ENCODE measurements around the gene EPC1. TPM values are rescaled to one million over a fixed set of nuclear protein-coding genes. Genes with fewer than 3 reads are reported as not detected.
A peak's percentile ranks its signal among the peaks of the same experiment; 100 is the strongest.

The EPC1 gene
- polyA plus RNA-seq, 1 of the 3 experiments (the other 2 are of a cell fraction) = 21.8 TPM

DNA sequence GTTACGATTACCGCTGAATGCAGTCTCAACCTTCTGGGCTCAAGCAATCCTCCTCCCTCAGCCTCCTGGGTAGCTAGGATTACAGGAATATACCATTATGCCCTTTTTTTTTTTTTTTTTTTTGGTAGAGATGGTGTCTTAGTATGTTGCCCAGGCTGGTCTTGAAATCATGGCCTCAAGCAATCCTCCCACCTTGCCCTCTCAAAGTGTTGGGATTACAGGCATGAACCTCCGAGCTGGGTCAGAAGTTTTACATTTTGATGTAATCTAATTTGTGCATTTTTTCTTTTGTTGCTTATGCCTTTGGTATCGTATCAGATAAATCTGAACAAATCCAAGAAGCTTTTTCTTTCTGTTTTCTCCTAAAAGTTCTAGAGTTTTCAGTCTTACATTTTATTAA, 87.4 kb downstream of the EPC1 start:
- DNase-seq = no peak
- Histone ChIP-seq H3K4me2 (no peak overlapping the region), H3K9me2 (no peaks in the 10 kb centered on the region), H3K79me2 (ENCODE audit: insufficient read depth) (no peaks in the 10 kb centered on the region), H3K27me3 (ENCODE audit: insufficient read depth) (no peaks in the 10 kb centered on the region), H3K9ac (no peak overlapping the region), H3K27ac (ENCODE audit: low read depth in 2 of 2, low read length in 1 of 2) (no peak overlapping the region), H2AFZ (ENCODE audit: low read depth) (no peak overlapping the region), H3K36me3 (replicated peaks in 1 of 2; ENCODE audit: control insufficient read depth in 1 of 2, insufficient read depth in 2 of 2, low read length in 1 of 2) (no peaks in the 10 kb centered on the region), H3K4me3 (ENCODE audit: low read depth in 2 of 2, low read length in 1 of 2) (no peak overlapping the region), H4K20me1 (ENCODE audit: insufficient read depth) (no peaks in the 10 kb centered on the region), H3F3A (replicated peaks; ENCODE audit: insufficient read depth) (no peaks in the 10 kb centered on the region), H3K4me1 (ENCODE audit: control insufficient read depth in 1 of 2, insufficient read depth in 2 of 2, low read depth in 1 of 2, low read length in 1 of 2) (no peaks in the 10 kb centered on the region), H3K9me3 (no peaks in the 10 kb centered on the region)
- TF ChIP-seq TCF12 (IDR thresholded peaks at IDR 0.05) = no peak
- TF ChIP-seq FOXM1 (IDR thresholded peaks at IDR 0.05; ENCODE audit: low read depth) = no peak
- no peak for TF ChIP-seq SIN3A (IDR thresholded peaks at IDR 0.05; ENCODE audit: borderline replicate concordance, low read depth, low read length)
- TF ChIP-seq EZH2phosphoT487 (IDR thresholded peaks at IDR 0.05; ENCODE audit: borderline replicate concordance, low read depth) = no peak
- no peak for TF ChIP-seq RXRA (IDR thresholded peaks at IDR 0.05; ENCODE audit: borderline replicate concordance, low read depth)
- TF ChIP-seq MXI1 (IDR thresholded peaks at IDR 0.05; ENCODE audit: low read depth, low read length) = no peak
- TF ChIP-seq NRF1 (IDR thresholded peaks at IDR 0.05; ENCODE audit: low read depth, low read length) = no peak
- POLR2A ChIA-PET = no interaction called here
- 90% methylated on average over 4 of the region's 4 CpGs for WGBS (ENCODE audit: low lambda C conversion rate)
- CTCF ChIA-PET = interaction anchor here (1.0 to 1.8 kb wide), 2 partner anchors 23 to 87 kb away, joined by 3 to 8 read pairs; no protein-coding TSS in a partner anchor

DNA sequence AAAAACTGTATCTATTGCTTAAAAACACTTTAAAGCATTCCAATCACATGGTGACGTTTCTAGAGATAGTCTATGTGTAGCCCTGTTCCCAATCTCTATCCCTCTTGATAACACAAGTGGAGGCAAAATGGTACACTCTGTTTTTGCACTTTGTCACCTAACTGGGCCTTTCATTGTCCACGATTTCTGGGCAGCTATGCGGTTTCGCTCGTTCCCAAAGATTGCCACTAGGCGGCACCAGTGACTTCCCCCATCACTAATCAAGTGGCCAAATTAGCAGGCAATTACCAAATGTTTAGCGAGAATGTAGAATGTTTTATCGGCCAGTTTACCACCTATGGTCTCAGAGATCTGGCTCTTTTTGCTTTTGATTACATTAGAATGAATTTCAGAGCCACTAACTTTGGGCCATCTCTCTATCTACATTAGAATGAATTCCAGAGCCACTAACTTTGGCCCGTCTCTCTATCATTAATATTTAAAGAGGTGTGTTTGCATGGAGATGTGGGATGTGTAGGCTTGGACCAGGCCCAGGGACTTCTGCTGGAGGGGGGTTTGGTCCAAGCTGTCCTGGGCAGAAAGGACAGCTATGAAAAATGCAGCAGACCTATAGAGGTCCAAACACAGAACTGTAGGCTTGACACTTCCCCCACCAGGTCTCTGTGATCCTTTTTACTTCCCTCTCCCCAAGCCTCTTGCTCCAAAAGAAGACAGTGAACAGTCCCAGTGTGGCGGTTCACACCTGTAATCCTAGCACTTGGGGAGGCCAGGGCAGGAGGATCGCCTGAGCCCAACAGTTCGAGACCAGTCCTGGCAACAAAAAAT, 90.1 kb downstream of the EPC1 start:
- 38% methylated on average over 12 of the region's 12 CpGs for WGBS (ENCODE audit: low lambda C conversion rate)
- peak; percentile 59 for DNase-seq
- POLR2A ChIA-PET = interaction anchor here (1.8 kb wide), 1 partner anchor 89 kb away, joined by 7 read pairs; no protein-coding TSS in a partner anchor
- TF ChIP-seq NFIC (IDR thresholded peaks at IDR 0.05; ENCODE audit: borderline replicate concordance) (no peak), EP300 (IDR thresholded peaks at IDR 0.05; ENCODE audit: borderline replicate concordance in 1 of 2, low read depth in 1 of 2, low read length in 1 of 2) (no peak), NRF1 (IDR thresholded peaks at IDR 0.05; ENCODE audit: low read depth, low read length) (no peak), RFX5 (IDR thresholded peaks at IDR 0.05; ENCODE audit: low read length) (no peak), RCOR1 (IDR thresholded peaks at IDR 0.05; ENCODE audit: low read length) (no peak), GATA2 (CRISPR knock-in tag; IDR thresholded peaks at IDR 0.05) (no peak), YY1 (IDR thresholded peaks at IDR 0.05; ENCODE audit: low read depth) (no peak), TAF1 (IDR thresholded peaks at IDR 0.05; ENCODE audit: borderline replicate concordance, low read depth, low read length) (no peak), TEAD4 (IDR thresholded peaks at IDR 0.05; ENCODE audit: borderline replicate concordance, insufficient read depth) (no peak), GABPA (IDR thresholded peaks at IDR 0.05; ENCODE audit: low read depth) (no peak), ELF1 (IDR thresholded peaks at IDR 0.05) (no peak)
- TF ChIP-seq, protein P1, sequence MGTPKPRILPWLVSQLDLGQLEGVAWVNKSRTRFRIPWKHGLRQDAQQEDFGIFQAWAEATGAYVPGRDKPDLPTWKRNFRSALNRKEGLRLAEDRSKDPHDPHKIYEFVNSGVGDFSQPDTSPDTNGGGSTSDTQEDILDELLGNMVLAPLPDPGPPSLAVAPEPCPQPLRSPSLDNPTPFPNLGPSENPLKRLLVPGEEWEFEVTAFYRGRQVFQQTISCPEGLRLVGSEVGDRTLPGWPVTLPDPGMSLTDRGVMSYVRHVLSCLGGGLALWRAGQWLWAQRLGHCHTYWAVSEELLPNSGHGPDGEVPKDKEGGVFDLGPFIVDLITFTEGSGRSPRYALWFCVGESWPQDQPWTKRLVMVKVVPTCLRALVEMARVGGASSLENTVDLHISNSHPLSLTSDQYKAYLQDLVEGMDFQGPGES (IDR thresholded peaks at IDR 0.05; ENCODE audit: low read depth, low read length) = no peak
- TF ChIP-seq, protein P2, sequence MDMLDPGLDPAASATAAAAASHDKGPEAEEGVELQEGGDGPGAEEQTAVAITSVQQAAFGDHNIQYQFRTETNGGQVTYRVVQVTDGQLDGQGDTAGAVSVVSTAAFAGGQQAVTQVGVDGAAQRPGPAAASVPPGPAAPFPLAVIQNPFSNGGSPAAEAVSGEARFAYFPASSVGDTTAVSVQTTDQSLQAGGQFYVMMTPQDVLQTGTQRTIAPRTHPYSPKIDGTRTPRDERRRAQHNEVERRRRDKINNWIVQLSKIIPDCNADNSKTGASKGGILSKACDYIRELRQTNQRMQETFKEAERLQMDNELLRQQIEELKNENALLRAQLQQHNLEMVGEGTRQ (IDR thresholded peaks at IDR 0.05; ENCODE audit: borderline replicate concordance, low read depth, low read length) = no peak
- TF ChIP-seq, protein P3, sequence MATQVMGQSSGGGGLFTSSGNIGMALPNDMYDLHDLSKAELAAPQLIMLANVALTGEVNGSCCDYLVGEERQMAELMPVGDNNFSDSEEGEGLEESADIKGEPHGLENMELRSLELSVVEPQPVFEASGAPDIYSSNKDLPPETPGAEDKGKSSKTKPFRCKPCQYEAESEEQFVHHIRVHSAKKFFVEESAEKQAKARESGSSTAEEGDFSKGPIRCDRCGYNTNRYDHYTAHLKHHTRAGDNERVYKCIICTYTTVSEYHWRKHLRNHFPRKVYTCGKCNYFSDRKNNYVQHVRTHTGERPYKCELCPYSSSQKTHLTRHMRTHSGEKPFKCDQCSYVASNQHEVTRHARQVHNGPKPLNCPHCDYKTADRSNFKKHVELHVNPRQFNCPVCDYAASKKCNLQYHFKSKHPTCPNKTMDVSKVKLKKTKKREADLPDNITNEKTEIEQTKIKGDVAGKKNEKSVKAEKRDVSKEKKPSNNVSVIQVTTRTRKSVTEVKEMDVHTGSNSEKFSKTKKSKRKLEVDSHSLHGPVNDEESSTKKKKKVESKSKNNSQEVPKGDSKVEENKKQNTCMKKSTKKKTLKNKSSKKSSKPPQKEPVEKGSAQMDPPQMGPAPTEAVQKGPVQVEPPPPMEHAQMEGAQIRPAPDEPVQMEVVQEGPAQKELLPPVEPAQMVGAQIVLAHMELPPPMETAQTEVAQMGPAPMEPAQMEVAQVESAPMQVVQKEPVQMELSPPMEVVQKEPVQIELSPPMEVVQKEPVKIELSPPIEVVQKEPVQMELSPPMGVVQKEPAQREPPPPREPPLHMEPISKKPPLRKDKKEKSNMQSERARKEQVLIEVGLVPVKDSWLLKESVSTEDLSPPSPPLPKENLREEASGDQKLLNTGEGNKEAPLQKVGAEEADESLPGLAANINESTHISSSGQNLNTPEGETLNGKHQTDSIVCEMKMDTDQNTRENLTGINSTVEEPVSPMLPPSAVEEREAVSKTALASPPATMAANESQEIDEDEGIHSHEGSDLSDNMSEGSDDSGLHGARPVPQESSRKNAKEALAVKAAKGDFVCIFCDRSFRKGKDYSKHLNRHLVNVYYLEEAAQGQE (IDR thresholded peaks at IDR 0.05; ENCODE audit: low read depth, low read length) = no peak
- TF ChIP-seq, protein P4, sequence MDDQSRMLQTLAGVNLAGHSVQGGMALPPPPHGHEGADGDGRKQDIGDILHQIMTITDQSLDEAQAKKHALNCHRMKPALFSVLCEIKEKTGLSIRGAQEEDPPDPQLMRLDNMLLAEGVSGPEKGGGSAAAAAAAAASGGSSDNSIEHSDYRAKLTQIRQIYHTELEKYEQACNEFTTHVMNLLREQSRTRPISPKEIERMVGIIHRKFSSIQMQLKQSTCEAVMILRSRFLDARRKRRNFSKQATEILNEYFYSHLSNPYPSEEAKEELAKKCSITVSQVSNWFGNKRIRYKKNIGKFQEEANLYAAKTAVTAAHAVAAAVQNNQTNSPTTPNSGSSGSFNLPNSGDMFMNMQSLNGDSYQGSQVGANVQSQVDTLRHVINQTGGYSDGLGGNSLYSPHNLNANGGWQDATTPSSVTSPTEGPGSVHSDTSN (IDR thresholded peaks at IDR 0.05) = no peak

More for the DNA sequence above, 90.1 kb downstream of the EPC1 start:
- H3K27ac ChIP-seq (ENCODE audit: low read depth in 2 of 2, low read length in 1 of 2) = no peak overlapping the region
- no peaks in the 10 kb centered on the region for H3K36me3 ChIP-seq (replicated peaks in 1 of 2; ENCODE audit: control insufficient read depth in 1 of 2, insufficient read depth in 2 of 2, low read length in 1 of 2)
- no peak overlapping the region for H3K4me2 ChIP-seq
- no peaks in the 10 kb centered on the region for H3K9me2 ChIP-seq
- no peaks in the 10 kb centered on the region for H3K27me3 ChIP-seq (ENCODE audit: insufficient read depth)
- peak overlapping the region; percentile 22; the same call in 1 of the 2 replicates for H2AFZ ChIP-seq (ENCODE audit: low read depth)
- no peaks in the 10 kb centered on the region for H3F3A ChIP-seq (replicated peaks; ENCODE audit: insufficient read depth)
- no peak overlapping the region for H3K9ac ChIP-seq
- H4K20me1 ChIP-seq (ENCODE audit: insufficient read depth) = no peaks in the 10 kb centered on the region
- H3K9me3 ChIP-seq = no peaks in the 10 kb centered on the region
- H3K4me1 ChIP-seq (ENCODE audit: control insufficient read depth in 1 of 2, insufficient read depth in 2 of 2, low read depth in 1 of 2, low read length in 1 of 2) = peaks cover 0 to 8% of the 10 kb centered on the region in 2 experiments; a peak in 1 of 4 replicates
- no peaks in the 10 kb centered on the region for H3K79me2 ChIP-seq (ENCODE audit: insufficient read depth)
- H3K4me3 ChIP-seq (ENCODE audit: low read depth in 2 of 2, low read length in 1 of 2) = no peak overlapping the region
- CTCF ChIA-PET = interaction anchor here (0.6 to 6.6 kb wide), 33 partner anchors 9 to 246 kb away, joined by 3 to 61 read pairs (median 4); no protein-coding TSS in a partner anchor

Measured in SK-N-SH (cell line).